Measurements from ENCODE around the gene KRTAP4-16.
"Not testable (repeated sequence)": the region's sequence is repeated elsewhere in the genome, so short reads cannot be mapped to it uniquely, and the experiment has no call there.

The KRTAP4-16 gene

GRCh38 chr17:41133880-41134735, 32.1 kb upstream of the KRTAP4-16 start:
- DNase-seq (ENCODE audit: insufficient read length) (no peak), FAIRE-seq (no peak)
- TF ChIP-seq POLR2AphosphoS5 (IDR thresholded peaks at IDR 0.05; ENCODE audit: low read depth, low read length) = no peak
- TF ChIP-seq TAF1 (IDR thresholded peaks at IDR 0.05; ENCODE audit: borderline replicate concordance, low read depth, low read length) = no peak
- TF ChIP-seq POLR2A (IDR thresholded peaks at IDR 0.05; ENCODE audit: low read depth, low read length) = no peak

- TF ChIP-seq POLR2A (IDR thresholded peaks at IDR 0.05; ENCODE audit: low read depth, low read length) (no peak), TAF1 (IDR thresholded peaks at IDR 0.05; ENCODE audit: borderline replicate concordance, low read depth, low read length) (no peak), POLR2AphosphoS5 (IDR thresholded peaks at IDR 0.05; ENCODE audit: low read depth, low read length) (no peak)
- FAIRE-seq (no peak), DNase-seq (ENCODE audit: insufficient read length) (no peak)
These were observed 30.0 kb upstream of the KRTAP4-16 start for GRCh38 chr17:41131979-41132378.

GRCh38 chr17:41127371-41127770, 25.4 kb upstream of the KRTAP4-16 start:
- DNase-seq (ENCODE audit: insufficient read length) (no peak), FAIRE-seq (no peak)
- TF ChIP-seq POLR2A (IDR thresholded peaks at IDR 0.05; ENCODE audit: low read depth, low read length) (no peak), POLR2AphosphoS5 (IDR thresholded peaks at IDR 0.05; ENCODE audit: low read depth, low read length) (no peak), TAF1 (IDR thresholded peaks at IDR 0.05; ENCODE audit: borderline replicate concordance, low read depth, low read length) (no peak)

- no peak for DNase-seq (ENCODE audit: insufficient read length)
- no peak for FAIRE-seq
- TF ChIP-seq POLR2A (IDR thresholded peaks at IDR 0.05; ENCODE audit: low read depth, low read length) = no peak
- no peak for TF ChIP-seq POLR2AphosphoS5 (IDR thresholded peaks at IDR 0.05; ENCODE audit: low read depth, low read length)
- no peak for TF ChIP-seq TAF1 (IDR thresholded peaks at IDR 0.05; ENCODE audit: borderline replicate concordance, low read depth, low read length)
These were observed 24.4 kb upstream of the KRTAP4-16 start for GRCh38 chr17:41126412-41126811.

GRCh38 chr17:41125064-41125463, 23.1 kb upstream of the KRTAP4-16 start:
- no peak for DNase-seq (ENCODE audit: insufficient read length)
- TF ChIP-seq POLR2AphosphoS5 (IDR thresholded peaks at IDR 0.05; ENCODE audit: low read depth, low read length) = no peak
- TF ChIP-seq TAF1 (IDR thresholded peaks at IDR 0.05; ENCODE audit: borderline replicate concordance, low read depth, low read length) = no peak
- TF ChIP-seq POLR2A (IDR thresholded peaks at IDR 0.05; ENCODE audit: low read depth, low read length) = no peak
- FAIRE-seq = no peak

DNA sequence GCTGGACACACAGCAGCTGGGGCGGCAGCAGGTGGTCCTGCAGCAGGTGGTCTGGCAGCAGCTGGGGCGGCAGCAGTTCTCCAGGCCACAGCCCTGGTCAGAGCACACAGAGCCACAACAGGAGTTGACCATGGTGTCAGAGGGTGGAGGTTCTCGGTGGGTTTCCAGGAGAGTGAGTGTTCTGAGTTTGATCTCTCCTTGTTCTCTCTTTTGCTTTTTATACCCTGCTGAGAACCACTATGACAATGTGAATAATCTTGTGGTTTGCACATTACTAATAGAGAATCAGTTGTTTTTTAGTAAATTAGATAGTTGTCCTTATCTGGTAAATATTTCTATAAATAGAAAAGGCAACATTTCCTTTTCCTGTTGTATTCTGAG, 22.0 kb upstream of the KRTAP4-16 start, which contains the start of gene KRTAP4-12:
KRTAP4-12 (minus strand) TSS at position 192 of the 381 bp plus-strand sequence; CDS start at position 132, 60 bp downstream.
- not testable (repeated sequence) for DNase-seq (ENCODE audit: insufficient read length); FAIRE-seq

GRCh38 chr17:41123292-41123990, 21.4 kb upstream of the KRTAP4-16 start:
- DNase-seq (ENCODE audit: insufficient read length); FAIRE-seq: not testable (repeated sequence)

GRCh38 chr17:41121742-41122141, 19.7 kb upstream of the KRTAP4-16 start:
- DNase-seq (ENCODE audit: insufficient read length) (no peak), FAIRE-seq (no peak)

GRCh38 chr17:41119696-41120690, 18.0 kb upstream of the KRTAP4-16 start:
- FAIRE-seq; DNase-seq (ENCODE audit: insufficient read length): not testable (repeated sequence)

More at GRCh38 chr17:41121742-41122141, 19.7 kb upstream of the KRTAP4-16 start:
- TF ChIP-seq POLR2AphosphoS5 (IDR thresholded peaks at IDR 0.05; ENCODE audit: low read depth, low read length) (no peak), POLR2A (IDR thresholded peaks at IDR 0.05; ENCODE audit: low read depth, low read length) (no peak), TAF1 (IDR thresholded peaks at IDR 0.05; ENCODE audit: borderline replicate concordance, low read depth, low read length) (no peak)

- TF ChIP-seq TAF1 (IDR thresholded peaks at IDR 0.05; ENCODE audit: borderline replicate concordance, low read depth, low read length) (no peak), POLR2AphosphoS5 (IDR thresholded peaks at IDR 0.05; ENCODE audit: low read depth, low read length) (no peak), POLR2A (IDR thresholded peaks at IDR 0.05; ENCODE audit: low read depth, low read length) (no peak)
- FAIRE-seq = no peak
These were observed 16.7 kb upstream of the KRTAP4-16 start for GRCh38 chr17:41118721-41119120.

GRCh38 chr17:41117846-41118386, 15.9 kb upstream of the KRTAP4-16 start, which contains the start of gene KRTAP4-11:
Gene KRTAP4-11, minus strand, starts transcription at chr17:41118373. Its CDS starts 58 bp downstream, at chr17:41118315.
- DNase-seq (ENCODE audit: insufficient read length); FAIRE-seq: not testable (repeated sequence)

More at GRCh38 chr17:41118721-41119120, 16.7 kb upstream of the KRTAP4-16 start:
- DNase-seq (ENCODE audit: insufficient read length) = no peak

All from GM12892 (cell line).